ENCODE measurements around the gene LRP1B. TPM values are rescaled to one million over a fixed set of nuclear protein-coding genes. Genes with fewer than 3 reads are reported as not detected.

The LRP1B gene
- total RNA-seq, 2 donors from 2014 or later: 0.79 to 1.8 TPM

- Mint-ChIP-seq H3K27ac (no peak overlapping the region), H3K27me3 (ENCODE audit: insufficient read depth) (no peaks in the 10 kb centered on the region), H3K4me1 (no peaks in the 10 kb centered on the region), H3K36me3 (ENCODE audit: low read depth) (no peaks in the 10 kb centered on the region), H3K4me3 (no peak overlapping the region), H3K9me3 (no peaks in the 10 kb centered on the region)
- H3K4me3 ChIP-seq (ENCODE audit: low read length): no peak overlapping the region
- H3K9me3 ChIP-seq (ENCODE audit: control insufficient read depth, low read length): no peaks in the 10 kb centered on the region
- TF ChIP-seq CTCF (conservative IDR thresholded peaks at IDR 0.05): no peak
- H3K4me1 ChIP-seq (ENCODE audit: control insufficient read depth, insufficient read depth, low read length): no peaks in the 10 kb centered on the region
- no peak overlapping the region for H3K9ac ChIP-seq (ENCODE audit: extremely low read depth, low read length, poor library complexity, severe bottlenecking)
- DNase-seq: no peak
- no peak overlapping the region for H3K27ac ChIP-seq (ENCODE audit: low read depth, low read length)
- no peaks in the 10 kb centered on the region for H3K27me3 ChIP-seq (ENCODE audit: control insufficient read depth, insufficient read depth, low read length, poor library complexity, severe bottlenecking)
- H3K36me3 ChIP-seq (ENCODE audit: control insufficient read depth, insufficient read depth, low read length): no peaks in the 10 kb centered on the region
- 93 to 100% methylated on average over 1 to 3 of the region's 4 CpGs for WGBS, 2 experiments (ENCODE audit: insufficient coverage in 1 of 2, insufficient read length in 1 of 2)
Observed at GRCh38 chr2:140337061-140337460, 1793.8 kb downstream of the LRP1B start.

- DNase-seq: no peak
- Mint-ChIP-seq H3K9me3 (no peaks in the 10 kb centered on the region), H3K4me3 (no peak overlapping the region), H3K27ac (no peak overlapping the region), H3K4me1 (peaks cover 7% of the 10 kb centered on the region), H3K36me3 (ENCODE audit: low read depth) (no peaks in the 10 kb centered on the region), H3K27me3 (ENCODE audit: insufficient read depth) (no peaks in the 10 kb centered on the region)
- no peak overlapping the region for H3K27ac ChIP-seq (ENCODE audit: low read depth, low read length)
- no peak for TF ChIP-seq CTCF (conservative IDR thresholded peaks at IDR 0.05)
- H3K9ac ChIP-seq (ENCODE audit: extremely low read depth, low read length, poor library complexity, severe bottlenecking): no peak overlapping the region
- H3K27me3 ChIP-seq (ENCODE audit: control insufficient read depth, insufficient read depth, low read length, poor library complexity, severe bottlenecking): no peaks in the 10 kb centered on the region
- 100% methylated on average over 3 of the region's 3 CpGs; no CpG with 5 or more reads in 1 of the 2 experiments for WGBS, 2 experiments (ENCODE audit: insufficient coverage in 1 of 2, insufficient read length in 1 of 2)
- no peaks in the 10 kb centered on the region for H3K9me3 ChIP-seq (ENCODE audit: control insufficient read depth, low read length)
- H3K36me3 ChIP-seq (ENCODE audit: control insufficient read depth, insufficient read depth, low read length): no peaks in the 10 kb centered on the region
- no peak overlapping the region for H3K4me3 ChIP-seq (ENCODE audit: low read length)
- H3K4me1 ChIP-seq (ENCODE audit: control insufficient read depth, insufficient read depth, low read length): no peaks in the 10 kb centered on the region
Observed at GRCh38 chr2:140316345-140316744, 1814.5 kb downstream of the LRP1B start.

DNA sequence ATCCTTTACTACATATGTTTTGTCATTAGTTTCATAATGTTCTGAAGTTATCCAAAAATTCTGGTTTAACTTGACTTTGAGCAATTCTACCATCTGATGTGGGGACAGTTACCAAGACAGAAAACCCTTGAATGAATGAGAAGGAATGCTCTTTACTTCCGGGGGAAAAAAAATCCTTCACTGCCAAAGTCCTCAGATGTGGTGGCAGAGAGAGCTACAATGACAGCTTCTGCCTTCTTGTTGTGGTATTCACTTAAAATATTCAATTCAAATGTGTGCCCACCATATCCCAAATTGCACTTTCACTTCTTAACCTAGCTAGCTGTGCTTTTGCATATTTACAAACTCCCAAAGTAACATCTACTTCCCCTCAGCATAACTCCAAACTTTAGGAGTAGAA, 1818.9 kb downstream of the LRP1B start:
- DNase-seq: no peak

More for the DNA sequence above, 1818.9 kb downstream of the LRP1B start:
- no peaks in the 10 kb centered on the region for H3K9me3 ChIP-seq (ENCODE audit: control insufficient read depth, low read length)
- no peaks in the 10 kb centered on the region for H3K36me3 ChIP-seq (ENCODE audit: control insufficient read depth, insufficient read depth, low read length)
- no peak for TF ChIP-seq CTCF (conservative IDR thresholded peaks at IDR 0.05)
- H3K9ac ChIP-seq (ENCODE audit: extremely low read depth, low read length, poor library complexity, severe bottlenecking): no peak overlapping the region
- no peak overlapping the region for H3K4me3 Mint-ChIP-seq
- H3K27ac ChIP-seq (ENCODE audit: low read depth, low read length): no peak overlapping the region
- no peaks in the 10 kb centered on the region for H3K27me3 Mint-ChIP-seq (ENCODE audit: insufficient read depth)
- no peak overlapping the region for H3K27ac Mint-ChIP-seq
- H3K4me1 ChIP-seq (ENCODE audit: control insufficient read depth, insufficient read depth, low read length): no peaks in the 10 kb centered on the region
- 81 to 83% methylated on average over 1 of the region's 1 CpG for WGBS, 2 experiments (ENCODE audit: insufficient coverage in 1 of 2, insufficient read length in 1 of 2)
- no peaks in the 10 kb centered on the region for H3K36me3 Mint-ChIP-seq (ENCODE audit: low read depth)
- no peaks in the 10 kb centered on the region for H3K27me3 ChIP-seq (ENCODE audit: control insufficient read depth, insufficient read depth, low read length, poor library complexity, severe bottlenecking)
- no peak overlapping the region for H3K4me3 ChIP-seq (ENCODE audit: low read length)
- peaks cover 7% of the 10 kb centered on the region for H3K4me1 Mint-ChIP-seq
- H3K9me3 Mint-ChIP-seq: no peaks in the 10 kb centered on the region
